GM21528 (cell line): ENCODE measurements around the gene ALCAM.

ENCODE experiments used
- ATAC-seq: cut with Tn5 transposase; IDR thresholded peaks from one replicate; pipeline ENCODE4 v1.9.1; 2021; ENCODE audit warnings: mild to moderate bottlenecking, moderate library complexity; ENCODE audit not compliant: unreplicated experiment, low FRiP score

Gene ALCAM

GRCh38 chr3:105366326-105367062, at the start of gene ALCAM:
Gene ALCAM, plus strand, starts transcription at chr3:105366909.
- ATAC-seq: peak; percentile 57

- no peak for ATAC-seq
Measured at GRCh38 chr3:105317841-105318240, 48.9 kb upstream of the ALCAM start.

GRCh38 chr3:105322570-105323273, 44.0 kb upstream of the ALCAM start:
- peak; percentile 94 for ATAC-seq

- no peak for ATAC-seq
Measured at GRCh38 chr3:105323274-105323599, 43.5 kb upstream of the ALCAM start.

- no peak for ATAC-seq
Measured at GRCh38 chr3:105324951-105325350, 41.8 kb upstream of the ALCAM start.

GRCh38 chr3:105327662-105328337, 38.9 kb upstream of the ALCAM start:
- no peak for ATAC-seq

GRCh38 chr3:105328338-105328730, 38.4 kb upstream of the ALCAM start:
- ATAC-seq: no peak

GRCh38 chr3:105332961-105333360, 33.7 kb upstream of the ALCAM start:
- no peak for ATAC-seq

- ATAC-seq: peak; percentile 84
Measured at GRCh38 chr3:105334138-105334882, 32.4 kb upstream of the ALCAM start.

GRCh38 chr3:105339946-105340345, 26.8 kb upstream of the ALCAM start:
- no peak for ATAC-seq

- no peak for ATAC-seq
Measured at GRCh38 chr3:105343991-105344390, 22.7 kb upstream of the ALCAM start.

- no peak for ATAC-seq
Measured at GRCh38 chr3:105345156-105345555, 21.6 kb upstream of the ALCAM start.

GRCh38 chr3:105347625-105348302, 18.9 kb upstream of the ALCAM start:
- peak; percentile 85 for ATAC-seq

GRCh38 chr3:105348307-105348706, 18.4 kb upstream of the ALCAM start:
- no peak for ATAC-seq

- ATAC-seq: no peak
Measured at GRCh38 chr3:105349684-105350387, 16.9 kb upstream of the ALCAM start.

GRCh38 chr3:105351821-105352220, 14.9 kb upstream of the ALCAM start:
- ATAC-seq: no peak

GRCh38 chr3:105352976-105353375, 13.7 kb upstream of the ALCAM start:
- no peak for ATAC-seq

- no peak for ATAC-seq
Measured at GRCh38 chr3:105353485-105354161, 13.1 kb upstream of the ALCAM start.

GRCh38 chr3:105354429-105354828, 12.3 kb upstream of the ALCAM start:
- no peak for ATAC-seq
